OCI-LY1 (cell line): ENCODE results near the gene CAB39L.

Experiments used
- H2AFZ ChIP-seq: fragments of 200-600 bp; sonication (generic), shearing (Covaris generic); 2 replicates; pipeline ENCODE4 v1.6.0; 2014; ENCODE audit warnings: antibody characterized with exemption, mild to moderate bottlenecking, low read length
- H3F3A ChIP-seq: fragments of 200-600 bp; sonication (generic), shearing (Covaris generic); 2 replicates; pipeline ENCODE4 v1.6.0; 2014; ENCODE audit warnings: mild to moderate bottlenecking, antibody characterized with exemption, low read length, moderate library complexity; ENCODE audit not compliant: insufficient read depth
- H3K27ac ChIP-seq: fragments of 200-600 bp; sonication (generic); 2 replicates; pipeline ENCODE4 v1.5.1; 2014; ENCODE audit warnings: low read length, mixed run types, mild to moderate bottlenecking, low read depth; ENCODE audit not compliant: poor library complexity, severe bottlenecking
- H3K27me3 ChIP-seq: fragments of 200-600 bp; sonication (generic); 2 replicates; pipeline ENCODE4 v1.6.0; 2014; ENCODE audit warnings: antibody characterized with exemption, mild to moderate bottlenecking, low read length, moderate library complexity; ENCODE audit not compliant: insufficient read depth
- H3K36me3 ChIP-seq: fragments of 200-600 bp; sonication (generic); 2 replicates; pipeline ENCODE4 v1.6.1; 2014; ENCODE audit warnings: mild to moderate bottlenecking, antibody characterized with exemption, low read length, moderate library complexity, mixed read lengths; ENCODE audit not compliant: insufficient read depth
- H3K4me1 ChIP-seq: fragments of 200-600 bp; sonication (generic); 2 replicates; pipeline ENCODE4 v1.5.1; 2014; ENCODE audit warnings: mild to moderate bottlenecking, low read length, moderate library complexity; ENCODE audit not compliant: insufficient read depth, severe bottlenecking
- H3K4me2 ChIP-seq: fragments of 200-600 bp; sonication (generic), shearing (Covaris generic); 2 replicates; pipeline ENCODE4 v1.6.1; 2014; ENCODE audit warnings: low read length
- H3K4me3 ChIP-seq: fragments of 200-600 bp; sonication (generic); 2 replicates; pipeline ENCODE4 v1.5.1; 2014; ENCODE audit warnings: low read length, low read depth, mild to moderate bottlenecking, mixed read lengths; ENCODE audit not compliant: poor library complexity, severe bottlenecking
- H3K79me2 ChIP-seq: fragments of 200-600 bp; shearing (Covaris generic); 2 replicates; pipeline ENCODE4 v1.6.1; 2016; ENCODE audit warnings: mixed run types, low read length, mixed read lengths; ENCODE audit not compliant: insufficient read depth
- H3K9ac ChIP-seq: fragments of 200-600 bp; sonication (generic), shearing (Covaris generic); 2 replicates; pipeline ENCODE4 v1.6.1; 2014; ENCODE audit warnings: mild to moderate bottlenecking, low read length, mixed read lengths
- H3K9me2 ChIP-seq: fragments of 200-600 bp; sonication (generic), shearing (Covaris generic); 2 replicates; pipeline ENCODE4 v1.6.1; 2014; ENCODE audit warnings: low read depth, mild to moderate bottlenecking, low read length, mixed read lengths
- H3K9me3 ChIP-seq: fragments of 200-600 bp; shearing (Covaris generic); 2 replicates; pipeline ENCODE4 v1.6.1; 2014; ENCODE audit warnings: low read length, mixed read lengths
- H4K20me1 ChIP-seq: fragments of 200-600 bp; sonication (generic), shearing (Covaris generic); 2 replicates; pipeline ENCODE4 v1.6.0; 2016; ENCODE audit warnings: mild to moderate bottlenecking, low read length; ENCODE audit not compliant: insufficient read depth
- CTCF ChIP-seq: fragments of 200-600 bp; sonication (generic), shearing (Covaris generic); IDR thresholded peaks from 2 replicates; pipeline ENCODE4 v1.5.1; 2017; ENCODE audit warnings: mild to moderate bottlenecking, antibody characterized with exemption, low read length, moderate library complexity, mixed read lengths
- EZH2 ChIP-seq: fragments of 200-600 bp; sonication (generic), shearing (Covaris generic); IDR thresholded peaks from 2 replicates; pipeline ENCODE4 v1.8.0; 2017; ENCODE audit warnings: borderline replicate concordance, mixed run types, mild to moderate bottlenecking, antibody characterized with exemption, low read length, moderate library complexity, mixed read lengths

Gene CAB39L

GRCh38 chr13:49457221-49457620 lies 13.4 kb upstream of the CAB39L start:
- no peak overlapping the region for H3K9ac ChIP-seq
- H3K9me3 ChIP-seq = peaks cover 7% of the 10 kb centered on the region; the same call in 1 of the 2 replicates
- no peak overlapping the region for H3K27ac ChIP-seq
- no peaks in the 10 kb centered on the region for H3K27me3 ChIP-seq
- no peaks in the 10 kb centered on the region for H3F3A ChIP-seq
- peaks cover 62% of the 10 kb centered on the region for H3K36me3 ChIP-seq
- no peaks in the 10 kb centered on the region for H4K20me1 ChIP-seq
- H2AFZ ChIP-seq = no peak overlapping the region
- no peaks in the 10 kb centered on the region for H3K9me2 ChIP-seq
- H3K4me2 ChIP-seq = no peak overlapping the region
- no peak overlapping the region for H3K4me3 ChIP-seq
- no peaks in the 10 kb centered on the region for H3K79me2 ChIP-seq
- peaks cover 11% of the 10 kb centered on the region for H3K4me1 ChIP-seq
- TF ChIP-seq EZH2 = no peak
- no peak for TF ChIP-seq CTCF

- Histone ChIP-seq H3K27ac (no peak overlapping the region), H4K20me1 (no peaks in the 10 kb centered on the region), H3K79me2 (peaks cover 6% of the 10 kb centered on the region)
Observed at GRCh38 chr13:49456156-49456555, 12.3 kb upstream of the CAB39L start.

GRCh38 chr13:49455007-49455398 lies 11.1 kb upstream of the CAB39L start:
- H3K4me2 ChIP-seq = no peak overlapping the region

More at GRCh38 chr13:49456156-49456555, 12.3 kb upstream of the CAB39L start:
- no peak overlapping the region for H3K9ac ChIP-seq
- no peak overlapping the region for H3K4me2 ChIP-seq
- TF ChIP-seq EZH2 = no peak
- no peak for TF ChIP-seq CTCF
- H3K36me3 ChIP-seq = peaks cover 60% of the 10 kb centered on the region
- H2AFZ ChIP-seq = no peak overlapping the region
- H3K4me1 ChIP-seq = peaks cover 11% of the 10 kb centered on the region
- no peaks in the 10 kb centered on the region for H3F3A ChIP-seq
- H3K9me3 ChIP-seq = no peaks in the 10 kb centered on the region
- no peaks in the 10 kb centered on the region for H3K9me2 ChIP-seq
- no peaks in the 10 kb centered on the region for H3K27me3 ChIP-seq
- H3K4me3 ChIP-seq = no peak overlapping the region

More at GRCh38 chr13:49455007-49455398, 11.1 kb upstream of the CAB39L start:
- Histone ChIP-seq H3K27ac (no peak overlapping the region), H3K4me3 (no peak overlapping the region), H3K9ac (no peak overlapping the region), H3K36me3 (peaks cover 52% of the 10 kb centered on the region), H3F3A (no peaks in the 10 kb centered on the region), H3K79me2 (peaks cover 13% of the 10 kb centered on the region), H2AFZ (no peak overlapping the region), H3K4me1 (peaks cover 15% of the 10 kb centered on the region), H4K20me1 (no peaks in the 10 kb centered on the region), H3K9me3 (no peaks in the 10 kb centered on the region), H3K27me3 (no peaks in the 10 kb centered on the region), H3K9me2 (no peaks in the 10 kb centered on the region)
- no peak for TF ChIP-seq CTCF
- no peak for TF ChIP-seq EZH2
